Endothelial cell (in vitro differentiated cells): Measurements from ENCODE around the gene LYZL6. TPM values are rescaled to one million over a fixed set of nuclear protein-coding genes. Genes with fewer than 3 reads are reported as not detected.

Experiments
- DNase-seq: peaks from one replicate; pipeline ENCODE4 v3.0.0; 2021; ENCODE audit warnings: low spot score
- H3K27ac Mint-ChIP-seq: one replicate; pipeline ENCODE4 v1.8.0; 2021; ENCODE audit warnings: mixed read lengths, inconsistent platforms; ENCODE audit not compliant: unreplicated experiment
- H3K27me3 Mint-ChIP-seq: one replicate; pipeline ENCODE4 v1.8.0; 2021; ENCODE audit warnings: mild to moderate bottlenecking, moderate library complexity, mixed read lengths, inconsistent platforms; ENCODE audit not compliant: unreplicated experiment
- H3K36me3 Mint-ChIP-seq: one replicate; pipeline ENCODE4 v1.8.0; 2021; ENCODE audit warnings: mild to moderate bottlenecking, low read depth, mixed read lengths, inconsistent platforms; ENCODE audit not compliant: unreplicated experiment
- H3K4me1 Mint-ChIP-seq: one replicate; pipeline ENCODE4 v1.8.0; 2021; ENCODE audit warnings: mild to moderate bottlenecking, mixed read lengths, inconsistent platforms; ENCODE audit not compliant: unreplicated experiment
- H3K4me3 Mint-ChIP-seq: one replicate; pipeline ENCODE4 v1.8.0; 2021; ENCODE audit warnings: mild to moderate bottlenecking, mixed read lengths, inconsistent platforms; ENCODE audit not compliant: unreplicated experiment
- H3K9me3 Mint-ChIP-seq: one replicate; pipeline ENCODE4 v1.8.0; 2021; ENCODE audit warnings: mixed read lengths, inconsistent platforms; ENCODE audit not compliant: unreplicated experiment
- total RNA-seq: library from RNA; stranded (reverse); fragmentation: NEBNext Ultra II Directional; extraction: Animal tissue kit (Norgen Biotek cat#: 25700); gene quantifications from one replicate; pipeline ENCODE4 v1.2.1, GENCODE V29; 2021; ENCODE audit not compliant: unreplicated experiment
- TF ChIP-seq, protein P1 (sequence below): fragments of 200-600 bp; sonication (generic); IDR thresholded peaks from one replicate; pipeline ENCODE4 v1.5.0; 2021; ENCODE audit warnings: antibody characterized with exemption; ENCODE audit not compliant: unreplicated experiment

Gene LYZL6
- total RNA-seq, 1 donor from 2014 or later, result not detected

DNA sequence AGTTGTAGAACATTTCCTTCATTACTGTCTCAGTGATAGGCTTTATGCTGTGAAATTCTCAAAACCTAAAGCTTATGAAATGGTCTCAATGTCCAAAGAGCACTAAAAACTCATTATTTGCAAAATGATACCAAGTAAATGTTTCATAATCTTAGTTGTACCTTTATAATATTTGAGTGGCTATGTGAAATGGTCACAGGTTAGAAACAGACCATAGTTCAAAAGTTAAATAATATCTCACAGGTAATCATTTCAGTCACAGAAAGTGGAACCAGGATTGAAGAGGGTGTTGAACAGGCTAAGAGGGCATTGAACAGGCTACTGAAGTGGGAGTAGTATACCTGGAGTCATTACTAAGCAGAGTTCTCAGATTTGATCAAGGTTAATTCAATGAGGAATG, 15.8 kb downstream of the LYZL6 start:
- TF ChIP-seq, protein P1, sequence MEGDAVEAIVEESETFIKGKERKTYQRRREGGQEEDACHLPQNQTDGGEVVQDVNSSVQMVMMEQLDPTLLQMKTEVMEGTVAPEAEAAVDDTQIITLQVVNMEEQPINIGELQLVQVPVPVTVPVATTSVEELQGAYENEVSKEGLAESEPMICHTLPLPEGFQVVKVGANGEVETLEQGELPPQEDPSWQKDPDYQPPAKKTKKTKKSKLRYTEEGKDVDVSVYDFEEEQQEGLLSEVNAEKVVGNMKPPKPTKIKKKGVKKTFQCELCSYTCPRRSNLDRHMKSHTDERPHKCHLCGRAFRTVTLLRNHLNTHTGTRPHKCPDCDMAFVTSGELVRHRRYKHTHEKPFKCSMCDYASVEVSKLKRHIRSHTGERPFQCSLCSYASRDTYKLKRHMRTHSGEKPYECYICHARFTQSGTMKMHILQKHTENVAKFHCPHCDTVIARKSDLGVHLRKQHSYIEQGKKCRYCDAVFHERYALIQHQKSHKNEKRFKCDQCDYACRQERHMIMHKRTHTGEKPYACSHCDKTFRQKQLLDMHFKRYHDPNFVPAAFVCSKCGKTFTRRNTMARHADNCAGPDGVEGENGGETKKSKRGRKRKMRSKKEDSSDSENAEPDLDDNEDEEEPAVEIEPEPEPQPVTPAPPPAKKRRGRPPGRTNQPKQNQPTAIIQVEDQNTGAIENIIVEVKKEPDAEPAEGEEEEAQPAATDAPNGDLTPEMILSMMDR, result no peak
- no peak overlapping the region for H3K4me3 Mint-ChIP-seq
- DNase-seq, result no peak

DNA sequence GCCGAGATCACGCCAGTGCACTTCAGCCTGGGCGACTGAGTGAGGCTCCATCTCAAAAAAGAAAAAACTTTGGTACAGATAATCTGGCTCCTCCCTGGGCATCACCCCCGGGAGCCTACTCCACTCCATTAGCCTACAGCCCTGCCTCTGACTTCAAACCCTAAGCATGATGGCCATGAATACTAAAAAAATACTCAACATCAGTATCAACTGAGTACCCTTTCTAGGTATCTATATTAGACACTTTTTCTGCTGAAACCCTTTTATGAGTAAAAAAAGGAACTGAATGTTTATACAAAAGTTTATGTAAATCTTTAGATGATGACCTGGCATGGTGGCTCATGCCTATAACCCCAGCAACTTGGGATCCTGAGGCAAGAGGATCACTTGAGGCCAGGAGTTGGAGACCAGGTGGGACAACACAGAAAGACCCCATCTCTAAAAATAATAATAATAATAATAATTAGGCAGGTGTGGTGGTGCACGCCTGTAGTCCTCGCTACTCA, 19.9 kb downstream of the LYZL6 start:
- Mint-ChIP-seq H3K9me3 (no peaks in the 10 kb centered on the region), H3K4me3 (no peak overlapping the region), H3K4me1 (peaks cover 1% of the 10 kb centered on the region), H3K27me3 (peaks cover 1% of the 10 kb centered on the region), H3K36me3 (no peaks in the 10 kb centered on the region), H3K27ac (no peak overlapping the region)
- no peak for DNase-seq
- TF ChIP-seq, protein P1, result no peak

More for the DNA sequence above, 15.8 kb downstream of the LYZL6 start:
- Mint-ChIP-seq H3K27me3 (peaks cover 6% of the 10 kb centered on the region), H3K36me3 (no peaks in the 10 kb centered on the region), H3K27ac (no peak overlapping the region), H3K4me1 (peaks cover 7% of the 10 kb centered on the region), H3K9me3 (no peaks in the 10 kb centered on the region)

DNA sequence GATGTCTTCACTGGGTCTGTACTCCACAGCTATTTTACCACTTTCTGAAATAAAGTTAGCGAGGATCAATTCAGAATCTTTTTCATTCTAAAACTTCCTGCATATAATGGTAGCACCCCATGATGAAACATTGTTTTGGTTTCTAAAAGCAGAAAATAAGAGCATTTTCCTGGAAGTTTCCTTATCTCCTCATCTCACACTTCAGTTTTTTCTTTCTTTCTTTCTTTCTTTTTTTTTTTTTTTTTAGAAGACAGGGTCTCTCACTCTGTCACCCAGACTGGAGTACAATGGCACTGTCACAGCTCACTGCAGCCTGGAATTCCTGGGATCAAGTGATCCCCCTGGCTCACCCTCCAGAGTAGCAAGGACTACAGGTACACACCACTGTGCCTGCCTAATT, 23.3 kb downstream of the LYZL6 start:
- DNase-seq, result no peak
- Mint-ChIP-seq H3K27me3 (peaks cover 1% of the 10 kb centered on the region), H3K9me3 (no peaks in the 10 kb centered on the region), H3K4me3 (no peak overlapping the region), H3K4me1 (peaks cover 6% of the 10 kb centered on the region), H3K27ac (no peak overlapping the region), H3K36me3 (peaks cover under 1% of the 10 kb centered on the region)
- TF ChIP-seq, protein P1, result no peak

DNA sequence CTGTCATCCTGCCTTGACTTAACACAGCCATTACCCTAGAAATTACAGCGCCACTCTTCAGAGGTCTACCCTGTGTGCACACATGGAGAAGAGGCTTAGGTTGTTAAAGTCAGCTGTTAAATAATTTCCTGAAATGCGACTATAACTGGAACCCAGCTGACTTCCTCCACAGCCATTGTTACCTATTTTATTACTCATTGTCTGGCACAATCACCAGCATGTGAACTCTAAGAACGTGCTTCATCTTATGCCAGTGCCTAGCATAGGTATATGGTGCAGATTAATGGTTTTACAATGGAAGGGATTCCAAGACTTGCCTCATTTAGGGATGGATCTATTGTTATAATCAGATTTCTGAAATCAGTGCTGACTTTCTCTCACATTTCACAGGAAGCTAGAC, 24.8 kb downstream of the LYZL6 start:
- peaks cover 1% of the 10 kb centered on the region for H3K27me3 Mint-ChIP-seq
- TF ChIP-seq, protein P1, result no peak

DNA sequence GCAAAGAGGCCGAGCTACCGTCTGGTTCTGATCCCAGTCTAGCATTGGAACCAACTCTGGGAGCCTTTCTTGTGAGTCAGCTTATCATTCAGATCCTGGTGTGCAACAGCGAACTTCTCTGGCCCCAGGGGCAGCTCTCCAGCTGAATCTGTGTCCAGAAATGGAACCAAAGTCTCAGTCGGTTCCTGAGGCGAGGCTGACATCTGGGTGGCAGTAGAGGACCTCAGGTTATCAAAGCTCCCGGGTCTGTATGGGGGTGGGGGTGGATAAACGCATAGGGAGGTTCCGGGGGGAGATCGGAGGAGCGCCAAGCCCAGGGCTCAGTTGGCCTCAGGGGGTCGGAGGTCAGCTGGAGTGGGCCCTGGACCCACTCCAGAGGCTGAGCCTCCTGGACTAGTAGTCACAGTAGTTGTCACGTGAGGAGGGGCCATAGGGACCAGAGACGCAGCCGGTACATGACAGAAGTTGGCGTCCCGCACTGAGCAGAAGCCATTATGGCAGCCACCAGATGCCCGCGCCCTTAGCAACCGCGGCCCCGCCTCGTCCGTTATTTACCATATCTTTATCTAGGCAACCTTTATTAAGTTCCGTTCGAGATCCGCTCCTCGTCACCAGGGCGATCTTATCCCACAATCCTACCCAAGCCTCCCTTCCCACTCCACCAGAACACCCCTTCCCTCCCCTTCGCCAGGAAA, 25.8 kb downstream of the LYZL6 start:
- Mint-ChIP-seq H3K4me3 (no peak overlapping the region), H3K27me3 (no peaks in the 10 kb centered on the region), H3K4me1 (peaks cover 13% of the 10 kb centered on the region), H3K36me3 (peaks cover 7% of the 10 kb centered on the region), H3K27ac (no peak overlapping the region), H3K9me3 (no peaks in the 10 kb centered on the region)
- TF ChIP-seq, protein P1, result no peak
- no peak for DNase-seq

More for the DNA sequence above, 24.8 kb downstream of the LYZL6 start:
- Mint-ChIP-seq H3K27ac (no peak overlapping the region), H3K36me3 (peaks cover 7% of the 10 kb centered on the region), H3K4me1 (peaks cover 6% of the 10 kb centered on the region), H3K9me3 (no peaks in the 10 kb centered on the region), H3K4me3 (no peak overlapping the region)
- DNase-seq, result no peak
